Measurements from ENCODE around the gene CXCL17. TPM values are rescaled to one million over a fixed set of nuclear protein-coding genes. Genes with fewer than 3 reads are reported as not detected.

The CXCL17 gene
- polyA plus RNA-seq, 1 donor (not counting 4 experiments of a cell fraction or from before 2014, with no cell fraction given) = not detected

- Histone ChIP-seq H4K20me1 (ENCODE audit: control insufficient read depth, extremely low read depth, insufficient read depth, low read length) (no peaks in the 10 kb centered on the region), H3K4me3 (ENCODE audit: control insufficient read depth in 2 of 3, extremely low read depth in 1 of 3, insufficient read depth in 2 of 3, low read depth in 1 of 3, low read length in 3 of 3) (no peak overlapping the region), H3K4me2 (ENCODE audit: control insufficient read depth, extremely low read depth, insufficient read depth, low read depth, low read length) (no peak overlapping the region), H3K9ac (ENCODE audit: control insufficient read depth, extremely low read depth, insufficient read depth, low read length) (no peak overlapping the region), H3K79me2 (ENCODE audit: control insufficient read depth, insufficient read depth, low read length) (peaks cover under 1% of the 10 kb centered on the region), H3K4me1 (ENCODE audit: control insufficient read depth, extremely low read depth, insufficient read depth, low read length) (peaks cover 33% of the 10 kb centered on the region), H3K9me3 (ENCODE audit: control insufficient read depth, low read depth, low read length) (no peaks in the 10 kb centered on the region), H3K27me3 (ENCODE audit: control insufficient read depth, extremely low read depth, insufficient read depth, low read length) (no peaks in the 10 kb centered on the region), H2AFZ (ENCODE audit: control insufficient read depth, low read length) (no peak overlapping the region), H3K27ac (ENCODE audit: control insufficient read depth, insufficient read depth, low read length) (no peak overlapping the region), H3K9me1 (ENCODE audit: control insufficient read depth, extremely low read depth, insufficient read depth, low read length) (no peaks in the 10 kb centered on the region), H3K36me3 (ENCODE audit: control insufficient read depth in 2 of 2, extremely low read depth in 1 of 2, insufficient read depth in 2 of 2, low read length in 2 of 2) (no peaks in the 10 kb centered on the region)
- dilution Hi-C loops (cut with MboI; ENCODE audit: extremely low pct_ligation_motif_present, low sequenced_read_pairs) = loop anchor here (25.0 kb wide), 1 partner anchor 163 kb away; the partner anchor contains the start of gene CEACAM8
- no peak for FAIRE-seq
- TF ChIP-seq EZH2 (IDR thresholded peaks at IDR 0.05; ENCODE audit: low read length) = no peak
- TF ChIP-seq CTCF (optimal IDR thresholded peaks at IDR 0.05 in 1 of 3, IDR thresholded peaks at IDR 0.05 in 1 of 3, conservative IDR thresholded peaks at IDR 0.05 in 1 of 3; ENCODE audit: extremely low read depth in 1 of 3, insufficient read depth in 2 of 3, low read length in 3 of 3) = peak in 1 of 3 experiments; percentile 3
- no peak for DNase-seq (ENCODE audit: low read depth, low spot score)
These were observed 18.0 kb downstream of the CXCL17 start for GRCh38 chr19:42424712-42425131.

DNA sequence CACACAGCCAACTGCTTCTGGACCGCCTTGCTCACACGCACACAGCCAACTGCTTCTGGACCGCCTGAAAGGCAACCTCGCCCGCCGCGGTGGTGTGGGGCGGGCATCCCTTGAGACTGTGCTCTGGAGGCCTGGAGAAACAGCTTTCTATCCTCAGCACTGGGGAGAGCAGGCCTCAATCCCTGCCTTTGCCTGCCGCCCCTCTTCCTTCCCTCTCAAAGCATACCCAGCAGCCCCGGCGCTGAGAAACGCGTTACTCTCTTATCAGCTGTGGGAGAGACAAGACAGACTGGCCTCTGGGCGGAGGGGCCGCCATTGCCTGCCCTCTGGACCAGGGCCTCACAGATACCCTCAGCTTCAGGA, 18.4 kb downstream of the CXCL17 start:
- DNase-seq (ENCODE audit: low read depth, low spot score) (no peak), FAIRE-seq (no peak)
- H3K9ac ChIP-seq (ENCODE audit: control insufficient read depth, extremely low read depth, insufficient read depth, low read length) = no peak overlapping the region
- no peak overlapping the region for H3K4me3 ChIP-seq (ENCODE audit: control insufficient read depth in 2 of 3, extremely low read depth in 1 of 3, insufficient read depth in 2 of 3, low read depth in 1 of 3, low read length in 3 of 3)
- dilution Hi-C loops (cut with MboI; ENCODE audit: extremely low pct_ligation_motif_present, low sequenced_read_pairs) = no loop called here
- H3K9me1 ChIP-seq (ENCODE audit: control insufficient read depth, extremely low read depth, insufficient read depth, low read length) = no peaks in the 10 kb centered on the region
- H3K4me1 ChIP-seq (ENCODE audit: control insufficient read depth, extremely low read depth, insufficient read depth, low read length) = peaks cover 34% of the 10 kb centered on the region
- peaks cover 3% of the 10 kb centered on the region for H3K79me2 ChIP-seq (ENCODE audit: control insufficient read depth, insufficient read depth, low read length)
- no peaks in the 10 kb centered on the region for H3K36me3 ChIP-seq (ENCODE audit: control insufficient read depth in 2 of 2, extremely low read depth in 1 of 2, insufficient read depth in 2 of 2, low read length in 2 of 2)
- no peak overlapping the region for H3K27ac ChIP-seq (ENCODE audit: control insufficient read depth, insufficient read depth, low read length)
- H3K4me2 ChIP-seq (ENCODE audit: control insufficient read depth, extremely low read depth, insufficient read depth, low read depth, low read length) = peak overlapping the region; percentile 90
- no peaks in the 10 kb centered on the region for H3K9me3 ChIP-seq (ENCODE audit: control insufficient read depth, low read depth, low read length)
- H3K27me3 ChIP-seq (ENCODE audit: control insufficient read depth, extremely low read depth, insufficient read depth, low read length) = no peaks in the 10 kb centered on the region
- TF ChIP-seq CTCF (optimal IDR thresholded peaks at IDR 0.05 in 1 of 3, IDR thresholded peaks at IDR 0.05 in 1 of 3, conservative IDR thresholded peaks at IDR 0.05 in 1 of 3; ENCODE audit: extremely low read depth in 1 of 3, insufficient read depth in 2 of 3, low read length in 3 of 3) = no peak
- TF ChIP-seq EZH2 (IDR thresholded peaks at IDR 0.05; ENCODE audit: low read length) = no peak
- no peaks in the 10 kb centered on the region for H4K20me1 ChIP-seq (ENCODE audit: control insufficient read depth, extremely low read depth, insufficient read depth, low read length)
- H2AFZ ChIP-seq (ENCODE audit: control insufficient read depth, low read length) = no peak overlapping the region

All from keratinocyte (primary cell).